Neural cell (in vitro differentiated cells): ENCODE measurements around the gene EXOC2. TPM values are rescaled to one million over a fixed set of nuclear protein-coding genes. Genes with fewer than 3 reads are reported as not detected.

ENCODE experiments used
- H2AFZ ChIP-seq: fragments of 200-600, 300-800 bp; sonication (generic), shearing (Covaris generic); 2 replicates; pipeline ENCODE4 v1.6.0; 2014; ENCODE audit warnings: low read depth, mild to moderate bottlenecking, antibody characterized with exemption, low read length, moderate library complexity
- H3F3A ChIP-seq: fragments of 200-600 bp; shearing (Covaris generic); 2 replicates; pipeline ENCODE4 v1.6.1; 2016; ENCODE audit warnings: mild to moderate bottlenecking, moderate library complexity, mixed read lengths, antibody characterized with exemption, low read length; ENCODE audit not compliant: insufficient read depth, poor library complexity, severe bottlenecking
- H3K27ac ChIP-seq: fragments of 200-600, 300-800 bp; sonication (generic), shearing (Covaris generic); 2 replicates; pipeline ENCODE4 v1.5.1; 2014; ENCODE audit warnings: mild to moderate bottlenecking, low read length, moderate library complexity
- H3K27me3 ChIP-seq: fragments of 300-800, 200-600 bp; sonication (generic), shearing (Covaris generic); 2 replicates; pipeline ENCODE4 v1.6.0; 2014; ENCODE audit warnings: mild to moderate bottlenecking, low read depth, low read length, moderate library complexity; ENCODE audit not compliant: insufficient read depth
- H3K36me3 ChIP-seq: fragments of 300-800, 200-600 bp; sonication (generic), shearing (Covaris generic); 2 replicates; pipeline ENCODE4 v1.5.1; 2014; ENCODE audit warnings: mild to moderate bottlenecking, antibody characterized with exemption, low read length, moderate library complexity; ENCODE audit not compliant: insufficient read depth
- H3K4me2 ChIP-seq: fragments of 300-800, 200-600 bp; sonication (generic), shearing (Covaris generic); 2 replicates; pipeline ENCODE4 v1.6.0; 2014; ENCODE audit warnings: mild to moderate bottlenecking, low read length
- H3K4me3 ChIP-seq: fragments of 300-800, 200-600 bp; sonication (generic), shearing (Covaris generic); 2 replicates; pipeline ENCODE4 v1.5.1; 2014; ENCODE audit warnings: mild to moderate bottlenecking, low read length, moderate library complexity
- H3K79me2 ChIP-seq: fragments of 200-600 bp; shearing (Covaris generic); replicated peaks from 2 replicates; pipeline ENCODE4 v1.6.0; 2014; ENCODE audit warnings: mild to moderate bottlenecking, low read length, moderate library complexity; ENCODE audit not compliant: insufficient read depth
- H3K9ac ChIP-seq: fragments of 300-800, 200-600 bp; sonication (generic), shearing (Covaris generic); 2 replicates; pipeline ENCODE4 v1.6.1; 2016; ENCODE audit warnings: mild to moderate bottlenecking, low read length, mixed read lengths
- H3K9me2 ChIP-seq: fragments of 200-600 bp; shearing (Covaris generic); 2 replicates; pipeline ENCODE4 v1.6.1; 2016; ENCODE audit warnings: mild to moderate bottlenecking, low read length, mixed read lengths; ENCODE audit not compliant: insufficient read depth
- H3K9me3 ChIP-seq: fragments of 200-600, 300-800 bp; sonication (generic), shearing (Covaris generic); 2 replicates; pipeline ENCODE4 v1.6.1; 2016; ENCODE audit warnings: mild to moderate bottlenecking, mixed run types, low read length, moderate library complexity, mixed read lengths
- H4K20me1 ChIP-seq: fragments of 200-600 bp; shearing (Covaris generic); 2 replicates; pipeline ENCODE4 v1.6.1; 2016; ENCODE audit warnings: mild to moderate bottlenecking, mixed run types; ENCODE audit not compliant: insufficient read depth
- EP300 ChIP-seq: fragments of 450-650 bp; conservative IDR thresholded peaks from 2 replicates; pipeline ENCODE4 v1.6.1; 2014; ENCODE audit warnings: antibody characterized with exemption, mild to moderate bottlenecking, moderate library complexity; ENCODE audit not compliant: poor library complexity, severe bottlenecking
- EZH2 ChIP-seq: fragments of 200-600, 300-800 bp; shearing (Covaris generic), sonication (generic); IDR thresholded peaks from 2 replicates; pipeline ENCODE4 v1.6.1; 2014; ENCODE audit warnings: antibody characterized with exemption, low read length, borderline replicate concordance, mild to moderate bottlenecking; ENCODE audit not compliant: insufficient read depth, poor library complexity, severe bottlenecking
- MXI1 ChIP-seq: fragments of 450-650 bp; conservative IDR thresholded peaks from 2 replicates; pipeline ENCODE4 v1.6.1; 2014; ENCODE audit warnings: antibody characterized with exemption, mild to moderate bottlenecking; ENCODE audit not compliant: poor library complexity, severe bottlenecking
- POLR2AphosphoS5 ChIP-seq: IDR thresholded peaks from 2 replicates; pipeline ENCODE4 v1.6.1; 2012
- RAD21 ChIP-seq: fragments of 450-650 bp; conservative IDR thresholded peaks from 2 replicates; pipeline ENCODE4 v1.6.1; 2014; ENCODE audit warnings: antibody characterized with exemption, mild to moderate bottlenecking, moderate library complexity
- REST ChIP-seq: IDR thresholded peaks from 2 replicates; pipeline ENCODE4 v1.6.1; 2012; ENCODE audit warnings: borderline replicate concordance
- SMC3 ChIP-seq: fragments of 450-650 bp; conservative IDR thresholded peaks from 2 replicates; pipeline ENCODE4 v1.6.1; 2014; ENCODE audit warnings: antibody characterized with exemption, mild to moderate bottlenecking, moderate library complexity; ENCODE audit not compliant: poor library complexity
- TAF1 ChIP-seq: IDR thresholded peaks from 2 replicates; pipeline ENCODE4 v1.6.1; 2012; ENCODE audit warnings: low read depth
- polyA plus RNA-seq: library from polyadenylated mRNA; depleted of rRNA; stranded (reverse); fragments of >200 nt; gene quantifications from 2 replicates; pipeline ENCODE4 v1.2.3, GENCODE V29; 2014
- TF ChIP-seq, protein P1 (sequence below): fragments of 450-650 bp; IDR thresholded peaks from 2 replicates; pipeline ENCODE4 v1.5.1; 2014; ENCODE audit warnings: antibody characterized with exemption, mild to moderate bottlenecking, moderate library complexity; ENCODE audit not compliant: poor library complexity, severe bottlenecking

Gene EXOC2
- polyA plus RNA-seq, 1 donor from 2014 or later: 38.6 TPM

DNA sequence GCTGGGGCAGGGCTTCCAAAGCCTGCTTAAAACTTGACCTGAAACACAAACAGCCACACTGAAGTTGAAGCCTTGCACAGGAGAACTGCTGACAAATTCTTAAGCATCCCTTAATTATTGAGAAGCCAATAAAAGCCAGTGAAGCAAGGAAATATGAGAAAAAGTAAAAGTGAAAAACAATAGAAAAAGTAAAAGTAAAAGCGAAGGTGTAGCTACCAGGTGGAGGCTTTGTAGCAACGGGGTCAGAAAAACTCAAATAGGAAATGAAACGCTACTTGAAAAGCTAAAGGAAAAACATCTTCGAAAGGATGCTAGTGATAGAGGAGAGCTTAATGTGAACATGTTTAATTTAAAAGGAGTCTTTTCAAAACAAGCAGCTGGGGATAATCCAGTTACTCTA, 203.9 kb downstream of the EXOC2 start:
- H4K20me1 ChIP-seq: no peaks in the 10 kb centered on the region
- H3F3A ChIP-seq: no peaks in the 10 kb centered on the region
- TF ChIP-seq TAF1 (no peak), RAD21 (no peak), EZH2 (no peak), POLR2AphosphoS5 (no peak), EP300 (no peak), SMC3 (no peak), REST (no peak), MXI1 (no peak)
- TF ChIP-seq, protein P1, sequence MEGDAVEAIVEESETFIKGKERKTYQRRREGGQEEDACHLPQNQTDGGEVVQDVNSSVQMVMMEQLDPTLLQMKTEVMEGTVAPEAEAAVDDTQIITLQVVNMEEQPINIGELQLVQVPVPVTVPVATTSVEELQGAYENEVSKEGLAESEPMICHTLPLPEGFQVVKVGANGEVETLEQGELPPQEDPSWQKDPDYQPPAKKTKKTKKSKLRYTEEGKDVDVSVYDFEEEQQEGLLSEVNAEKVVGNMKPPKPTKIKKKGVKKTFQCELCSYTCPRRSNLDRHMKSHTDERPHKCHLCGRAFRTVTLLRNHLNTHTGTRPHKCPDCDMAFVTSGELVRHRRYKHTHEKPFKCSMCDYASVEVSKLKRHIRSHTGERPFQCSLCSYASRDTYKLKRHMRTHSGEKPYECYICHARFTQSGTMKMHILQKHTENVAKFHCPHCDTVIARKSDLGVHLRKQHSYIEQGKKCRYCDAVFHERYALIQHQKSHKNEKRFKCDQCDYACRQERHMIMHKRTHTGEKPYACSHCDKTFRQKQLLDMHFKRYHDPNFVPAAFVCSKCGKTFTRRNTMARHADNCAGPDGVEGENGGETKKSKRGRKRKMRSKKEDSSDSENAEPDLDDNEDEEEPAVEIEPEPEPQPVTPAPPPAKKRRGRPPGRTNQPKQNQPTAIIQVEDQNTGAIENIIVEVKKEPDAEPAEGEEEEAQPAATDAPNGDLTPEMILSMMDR: no peak
- no peak overlapping the region for H2AFZ ChIP-seq
- H3K4me3 ChIP-seq: no peak overlapping the region
- no peak overlapping the region for H3K9ac ChIP-seq
- no peaks in the 10 kb centered on the region for H3K9me3 ChIP-seq
- no peaks in the 10 kb centered on the region for H3K27me3 ChIP-seq
- no peaks in the 10 kb centered on the region for H3K79me2 ChIP-seq
- H3K36me3 ChIP-seq: peaks cover 5% of the 10 kb centered on the region
- H3K4me2 ChIP-seq: no peak overlapping the region
- no peak overlapping the region for H3K27ac ChIP-seq
- H3K9me2 ChIP-seq: no peaks in the 10 kb centered on the region

- Histone ChIP-seq H3K4me3 (no peak overlapping the region), H3K27me3 (no peaks in the 10 kb centered on the region), H2AFZ (no peak overlapping the region), H3K36me3 (peaks cover 5% of the 10 kb centered on the region), H3K9me3 (no peaks in the 10 kb centered on the region), H3K27ac (no peak overlapping the region), H3F3A (no peaks in the 10 kb centered on the region), H4K20me1 (no peaks in the 10 kb centered on the region), H3K9ac (no peak overlapping the region), H3K79me2 (no peaks in the 10 kb centered on the region), H3K9me2 (no peaks in the 10 kb centered on the region), H3K4me2 (no peak overlapping the region)
- TF ChIP-seq RAD21: no peak
- TF ChIP-seq MXI1: no peak
- TF ChIP-seq, protein P1: no peak
- no peak for TF ChIP-seq SMC3
- TF ChIP-seq REST: no peak
- TF ChIP-seq EZH2: no peak
- TF ChIP-seq TAF1: no peak
- TF ChIP-seq EP300: no peak
- no peak for TF ChIP-seq POLR2AphosphoS5
These were observed 205.0 kb downstream of the EXOC2 start for GRCh38 chr6:487956-488355.
